ENCODE data around the gene PBX1. TPM values are rescaled to one million over a fixed set of nuclear protein-coding genes. Genes with fewer than 3 reads are reported as not detected.

Gene PBX1
- polyA plus RNA-seq, 3 donors = 0.07 TPM; not detected in 2

DNA sequence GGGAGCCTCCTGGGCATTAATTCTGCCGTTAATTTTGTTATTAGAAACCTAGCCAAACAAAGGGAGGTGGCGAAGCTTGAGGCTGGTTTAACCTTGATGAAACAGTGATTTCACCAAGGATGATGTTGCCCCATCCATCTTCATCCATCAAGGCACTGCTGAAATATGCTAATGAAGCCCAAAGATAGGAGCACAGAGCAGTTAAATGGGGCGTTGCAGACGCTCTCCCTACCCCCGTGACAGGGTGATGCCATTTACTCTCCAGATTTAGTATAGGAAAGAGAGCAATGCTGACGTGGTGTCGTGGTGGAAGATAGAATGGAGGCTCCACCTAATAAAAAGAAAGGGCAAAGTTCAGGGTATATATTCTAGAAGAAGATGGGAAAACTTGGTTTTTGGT is 84.0 kb downstream of the PBX1 start:
- TF ChIP-seq, protein P1, sequence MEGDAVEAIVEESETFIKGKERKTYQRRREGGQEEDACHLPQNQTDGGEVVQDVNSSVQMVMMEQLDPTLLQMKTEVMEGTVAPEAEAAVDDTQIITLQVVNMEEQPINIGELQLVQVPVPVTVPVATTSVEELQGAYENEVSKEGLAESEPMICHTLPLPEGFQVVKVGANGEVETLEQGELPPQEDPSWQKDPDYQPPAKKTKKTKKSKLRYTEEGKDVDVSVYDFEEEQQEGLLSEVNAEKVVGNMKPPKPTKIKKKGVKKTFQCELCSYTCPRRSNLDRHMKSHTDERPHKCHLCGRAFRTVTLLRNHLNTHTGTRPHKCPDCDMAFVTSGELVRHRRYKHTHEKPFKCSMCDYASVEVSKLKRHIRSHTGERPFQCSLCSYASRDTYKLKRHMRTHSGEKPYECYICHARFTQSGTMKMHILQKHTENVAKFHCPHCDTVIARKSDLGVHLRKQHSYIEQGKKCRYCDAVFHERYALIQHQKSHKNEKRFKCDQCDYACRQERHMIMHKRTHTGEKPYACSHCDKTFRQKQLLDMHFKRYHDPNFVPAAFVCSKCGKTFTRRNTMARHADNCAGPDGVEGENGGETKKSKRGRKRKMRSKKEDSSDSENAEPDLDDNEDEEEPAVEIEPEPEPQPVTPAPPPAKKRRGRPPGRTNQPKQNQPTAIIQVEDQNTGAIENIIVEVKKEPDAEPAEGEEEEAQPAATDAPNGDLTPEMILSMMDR (IDR thresholded peaks at IDR 0.05) = no peak
- no peak overlapping the region for H3K27ac ChIP-seq (ENCODE audit: low read depth in 1 of 2, low read length in 2 of 2)
- no peak for DNase-seq
- WGBS (ENCODE audit: insufficient coverage) = 98% methylated on average over 5 of the region's 7 CpGs
- Mint-ChIP-seq H3K4me1 (no peaks in the 10 kb centered on the region), H3K4me3 (no peak overlapping the region), H3K36me3 (no peaks in the 10 kb centered on the region), H3K27me3 (ENCODE audit: low read depth in 3 of 3) (peaks cover 0 to 3% (median 0%) of the 10 kb centered on the region in 3 donors), H3K27ac (no peak overlapping the region), H3K9me3 (peaks cover 0 to 3% (median 0%) of the 10 kb centered on the region in 7 donors)
- no peaks in the 10 kb centered on the region for H3K27me3 ChIP-seq (ENCODE audit: control insufficient read depth in 2 of 2, insufficient read depth in 2 of 2, low read length in 2 of 2)
- H3K4me2 ChIP-seq (replicated peaks; ENCODE audit: extremely low read depth, low read length, poor library complexity, severe bottlenecking) = no peak overlapping the region
- H3K36me3 ChIP-seq (replicated peaks in 1 of 2; ENCODE audit: control insufficient read depth in 1 of 2, insufficient read depth in 2 of 2, low read length in 2 of 2) = no peaks in the 10 kb centered on the region
- H3K9me3 ChIP-seq (replicated peaks in 1 of 2; ENCODE audit: control insufficient read depth in 1 of 2, insufficient read depth in 1 of 2, low read length in 2 of 2) = no peaks in the 10 kb centered on the region
- H3K79me2 ChIP-seq (ENCODE audit: insufficient read depth, low read length) = no peaks in the 10 kb centered on the region
- H3K4me3 ChIP-seq (replicated peaks in 1 of 3; ENCODE audit: low read depth in 2 of 3, low read length in 3 of 3) = no peak overlapping the region
- intact Hi-C loops (cut with micrococcal nuclease) = no loop called here
- H4K20me1 ChIP-seq (ENCODE audit: insufficient read depth, low read length) = no peaks in the 10 kb centered on the region
- H2AFZ ChIP-seq (ENCODE audit: insufficient read depth, low read depth, low read length, poor library complexity, severe bottlenecking) = no peak overlapping the region
- no peaks in the 10 kb centered on the region for H3K4me1 ChIP-seq (ENCODE audit: control insufficient read depth in 1 of 2, insufficient read depth in 2 of 2, low read length in 2 of 2)
- H3K9ac ChIP-seq (ENCODE audit: insufficient read depth, low read length, poor library complexity, severe bottlenecking) = no peak overlapping the region

DNA sequence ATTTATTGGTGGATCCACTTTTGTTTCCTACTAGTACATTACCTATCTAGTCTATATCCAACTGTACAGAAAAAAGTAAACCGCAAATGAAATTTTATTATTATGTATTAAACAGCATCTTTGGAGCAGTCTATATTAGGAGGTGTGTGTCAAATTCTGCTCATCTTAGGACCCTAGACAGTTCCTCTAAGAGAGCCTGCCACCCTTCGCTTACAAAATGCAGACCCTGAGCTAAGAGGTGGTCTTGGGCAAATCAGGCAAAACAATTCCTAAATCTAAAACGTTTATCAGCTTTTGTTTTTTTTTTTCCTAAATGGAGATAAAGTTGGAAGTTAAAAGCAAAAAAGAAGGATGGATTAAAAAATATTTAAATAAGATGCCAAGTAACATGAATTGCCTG is 85.3 kb downstream of the PBX1 start:
- no peaks in the 10 kb centered on the region for H3K9me3 ChIP-seq (replicated peaks in 1 of 2; ENCODE audit: control insufficient read depth in 1 of 2, insufficient read depth in 1 of 2, low read length in 2 of 2)
- H3K4me3 ChIP-seq (replicated peaks in 1 of 3; ENCODE audit: low read depth in 2 of 3, low read length in 3 of 3) = no peak overlapping the region
- intact Hi-C loops (cut with micrococcal nuclease) = no loop called here
- Mint-ChIP-seq H3K4me3 (no peak overlapping the region), H3K9me3 (peaks cover 0 to 3% (median 0%) of the 10 kb centered on the region in 7 donors), H3K27ac (no peak overlapping the region), H3K27me3 (ENCODE audit: low read depth in 3 of 3) (peaks cover 0 to 3% (median 1%) of the 10 kb centered on the region in 3 donors), H3K4me1 (no peaks in the 10 kb centered on the region), H3K36me3 (no peaks in the 10 kb centered on the region)
- no peaks in the 10 kb centered on the region for H3K36me3 ChIP-seq (replicated peaks in 1 of 2; ENCODE audit: control insufficient read depth in 1 of 2, insufficient read depth in 2 of 2, low read length in 2 of 2)
- H3K4me2 ChIP-seq (replicated peaks; ENCODE audit: extremely low read depth, low read length, poor library complexity, severe bottlenecking) = no peak overlapping the region
- no peak overlapping the region for H3K9ac ChIP-seq (ENCODE audit: insufficient read depth, low read length, poor library complexity, severe bottlenecking)
- no peak overlapping the region for H3K27ac ChIP-seq (ENCODE audit: low read depth in 1 of 2, low read length in 2 of 2)
- H3K27me3 ChIP-seq (ENCODE audit: control insufficient read depth in 2 of 2, insufficient read depth in 2 of 2, low read length in 2 of 2) = no peaks in the 10 kb centered on the region
- no peak for DNase-seq
- H3K4me1 ChIP-seq (ENCODE audit: control insufficient read depth in 1 of 2, insufficient read depth in 2 of 2, low read length in 2 of 2) = no peaks in the 10 kb centered on the region
- no peak overlapping the region for H2AFZ ChIP-seq (ENCODE audit: insufficient read depth, low read depth, low read length, poor library complexity, severe bottlenecking)
- TF ChIP-seq, protein P1 (IDR thresholded peaks at IDR 0.05) = no peak
- H3K79me2 ChIP-seq (ENCODE audit: insufficient read depth, low read length) = no peaks in the 10 kb centered on the region
- no peaks in the 10 kb centered on the region for H4K20me1 ChIP-seq (ENCODE audit: insufficient read depth, low read length)
- WGBS (ENCODE audit: insufficient coverage) = no CpG with 5 or more reads among the region's 3 CpGs

Measured in CD14-positive monocyte (primary cell).